H1 (cell line): ENCODE measurements around the gene DYSF. TPM values are rescaled to one million over a fixed set of nuclear protein-coding genes. Genes with fewer than 3 reads are reported as not detected.
"Not testable (repeated sequence)": the region's sequence is repeated elsewhere in the genome, so short reads cannot be mapped to it uniquely, and the experiment has no call there.

Experiments
- CTCF ChIA-PET: fragments of 300-600 bp; sonication (Branson Sonifier 250); formaldehyde crosslinking; loops from one replicate; lab custom pipeline; 2021; ENCODE audit not compliant: partially characterized antibody; lab: Charles Lee
- POLR2A ChIA-PET: fragments of 300-600 bp; sonication (Branson Sonifier 250); formaldehyde crosslinking; loops from one replicate; lab custom pipeline; 2021; ENCODE audit warnings: inconsistent platforms; ENCODE audit not compliant: partially characterized antibody; lab: Charles Lee
- DNase-seq, 2 experiments: peaks; one replicate each; pipeline versions ENCODE4 v3.0.0 to v3.0.0-alpha.2; 2010 to 2022; ENCODE audit warnings: low spot score in 2 of 2, low read depth in 1 of 2, mixed read lengths in 1 of 2
- FAIRE-seq: peaks from 2 replicates; lab custom pipeline; 2011; peaks lifted over from hg19 to GRCh38; lab: Jason Lieb, UNC
- H2AFZ ChIP-seq: 2 replicates; pipeline ENCODE4 v1.8.1; 2012; ENCODE audit warnings: low read length, inconsistent platforms
- H2AK5ac ChIP-seq: 2 replicates; pipeline ENCODE4 v1.6.1; 2013; ENCODE audit warnings: low read depth, low read length
- H2BK120ac ChIP-seq: replicated peaks from 2 replicates; pipeline ENCODE3; 2013; ENCODE audit warnings: low read depth, low read length, inconsistent platforms
- H2BK12ac ChIP-seq: 2 replicates; pipeline ENCODE4 v1.6.1; 2013; ENCODE audit warnings: low read depth, low read length
- H2BK15ac ChIP-seq: 2 replicates; pipeline ENCODE4 v1.6.1; 2013; ENCODE audit warnings: low read length
- H2BK20ac ChIP-seq: 2 replicates; pipeline ENCODE4 v1.6.1; 2013; ENCODE audit warnings: low read length
- H2BK5ac ChIP-seq: 2 replicates; pipeline ENCODE4 v1.6.1; 2013; ENCODE audit warnings: low read depth, low read length
- H3K14ac ChIP-seq: 2 replicates; pipeline ENCODE4 v1.6.1; 2013; ENCODE audit warnings: inconsistent platforms; ENCODE audit not compliant: insufficient read length
- H3K18ac ChIP-seq: 2 replicates; pipeline ENCODE4 v1.6.1; 2013; ENCODE audit warnings: low read length; ENCODE audit errors: extremely low read depth
- H3K23ac ChIP-seq: 2 replicates; pipeline ENCODE4 v1.6.1; 2013; ENCODE audit warnings: inconsistent platforms; ENCODE audit not compliant: insufficient read length
- H3K23me2 ChIP-seq: 2 replicates; pipeline ENCODE4 v1.6.1; 2013; ENCODE audit warnings: low read depth, low read length
- H3K27ac ChIP-seq: 2 replicates; pipeline ENCODE4 v1.6.1; 2011; ENCODE audit warnings: low read depth, low read length, inconsistent platforms
- H3K27me3 ChIP-seq, 4 experiments: replicated peaks in 1 of 4; 1 replicate in 1 of 4; 2 replicates in 3 of 4; pipeline versions ENCODE4 v1.6.1 to v1.8.1; 2011 to 2013; ENCODE audit warnings: low read length in 3 of 4, mild to moderate bottlenecking in 3 of 4, inconsistent platforms in 2 of 4, mixed read lengths in 2 of 4, moderate library complexity in 1 of 4; ENCODE audit not compliant: control insufficient read depth in 3 of 4, insufficient read depth in 3 of 4; ENCODE audit errors: extremely low read depth in 1 of 4
- H3K36me3 ChIP-seq, 4 experiments: 2 replicates each; pipeline versions ENCODE4 v1.6.1 to v1.8.1; 2011 to 2013; ENCODE audit warnings: mild to moderate bottlenecking in 4 of 4, low read length in 3 of 4, moderate library complexity in 2 of 4, control low read depth in 1 of 4, inconsistent platforms in 1 of 4; ENCODE audit not compliant: insufficient read depth in 4 of 4, control insufficient read depth in 2 of 4
- H3K4ac ChIP-seq: replicated peaks from 2 replicates; pipeline ENCODE3; 2013; ENCODE audit warnings: low read length, low read depth, mixed read lengths, inconsistent platforms; ENCODE audit not compliant: insufficient read length
- H3K4me1 ChIP-seq, 4 experiments: replicated peaks in 1 of 4; 1 replicate in 1 of 4; 2 replicates in 3 of 4; pipeline versions ENCODE4 v1.6.1 to v1.8.1; 2011 to 2013; ENCODE audit warnings: low read length in 3 of 4, inconsistent platforms in 2 of 4, mixed read lengths in 1 of 4; ENCODE audit not compliant: insufficient read depth in 4 of 4, control insufficient read depth in 3 of 4
- H3K4me2 ChIP-seq, 2 experiments: 2 replicates each; pipeline versions ENCODE4 v1.6.1 to v1.8.1; 2011 to 2013; ENCODE audit warnings: low read depth in 2 of 2, low read length in 2 of 2, control low read depth in 1 of 2, inconsistent platforms in 1 of 2, mild to moderate bottlenecking in 1 of 2; ENCODE audit not compliant: insufficient read depth in 1 of 2
- H3K4me3 ChIP-seq, 4 experiments: fragments of 200-600, 300-600 bp in 1 of 4; sonication (generic), shearing (Covaris generic), sonication (Bioruptor Twin) in 1 of 4; 2 replicates each; pipeline versions ENCODE4 v1.5.1 to v1.8.1; 2011 to 2016; ENCODE audit warnings: low read length in 4 of 4, low read depth in 3 of 4, control low read depth in 2 of 4, inconsistent platforms in 2 of 4, mild to moderate bottlenecking in 2 of 4, mixed read lengths in 1 of 4, moderate library complexity in 1 of 4; ENCODE audit not compliant: insufficient read depth in 2 of 4; ENCODE audit errors: extremely low read depth in 1 of 4
- H3K56ac ChIP-seq: replicated peaks from 2 replicates; pipeline ENCODE3; 2013; ENCODE audit warnings: low read depth, mild to moderate bottlenecking, mixed read lengths, low read length, inconsistent platforms; ENCODE audit not compliant: insufficient read length
- H3K79me1 ChIP-seq: 2 replicates; pipeline ENCODE4 v1.6.1; 2013; ENCODE audit warnings: low read depth, low read length, control low read depth
- H3K79me2 ChIP-seq, 2 experiments: 2 replicates each; pipeline versions ENCODE4 v1.6.1 to v1.8.1; 2012 to 2013; ENCODE audit warnings: low read length in 2 of 2, mild to moderate bottlenecking in 2 of 2, inconsistent platforms in 1 of 2; ENCODE audit not compliant: insufficient read depth in 2 of 2, control insufficient read depth in 1 of 2
- H3K9ac ChIP-seq, 4 experiments: replicated peaks in 1 of 4; 1 replicate in 1 of 4; 2 replicates in 3 of 4; pipeline versions ENCODE4 v1.6.1 to v1.8.1; 2011 to 2013; ENCODE audit warnings: low read depth in 3 of 4, low read length in 3 of 4, control low read depth in 2 of 4, mild to moderate bottlenecking in 2 of 4, moderate library complexity in 2 of 4, inconsistent platforms in 1 of 4; ENCODE audit errors: extremely low read depth in 1 of 4
- H3K9me3 ChIP-seq, 2 experiments: 2 replicates each; pipeline versions ENCODE4 v1.6.1 to v1.8.1; 2012 to 2013; ENCODE audit warnings: mild to moderate bottlenecking in 2 of 2, moderate library complexity in 2 of 2, control low read depth in 1 of 2, inconsistent platforms in 1 of 2, low read depth in 1 of 2, low read length in 1 of 2, mixed read lengths in 1 of 2; ENCODE audit not compliant: insufficient read depth in 2 of 2
- H4K20me1 ChIP-seq, 2 experiments: replicated peaks in 1 of 2; 2 replicates each; pipeline versions ENCODE3 to v1.8.1; 2011 to 2013; ENCODE audit warnings: inconsistent platforms in 2 of 2, low read length in 2 of 2, mild to moderate bottlenecking in 1 of 2; ENCODE audit not compliant: insufficient read depth in 2 of 2, control insufficient read depth in 1 of 2
- H4K5ac ChIP-seq: 2 replicates; pipeline ENCODE4 v1.6.1; 2013; ENCODE audit warnings: low read length, low read depth, mixed read lengths, inconsistent platforms; ENCODE audit not compliant: insufficient read length
- H4K8ac ChIP-seq: 2 replicates; pipeline ENCODE4 v1.8.0; 2013; ENCODE audit warnings: mild to moderate bottlenecking, moderate library complexity, low read length, inconsistent platforms; ENCODE audit not compliant: insufficient read depth; ENCODE audit errors: extremely low read depth
- H4K91ac ChIP-seq: replicated peaks from 2 replicates; pipeline ENCODE3; 2013; ENCODE audit warnings: low read length, mixed read lengths, inconsistent platforms; ENCODE audit not compliant: insufficient read length
- MAFK ChIP-seq: IDR thresholded peaks from 2 replicates; pipeline ENCODE4 v1.6.1; 2012; ENCODE audit warnings: low read depth, mild to moderate bottlenecking, improper control_type of control experiment, low read length
- WGBS, 2 experiments: shearing (Covaris generic) in 1 of 2; methylation state at CpG; one replicate each; pipeline versions ENCODE4 v1.1.6 to v1.1.7; 2013 to 2015; ENCODE audit warnings: low lambda C conversion rate in 2 of 2, mixed read lengths in 2 of 2, inconsistent platforms in 1 of 2, low coverage in 1 of 2, missing lambda C conversion rate in 1 of 2; ENCODE audit not compliant: insufficient replicate concordance in 2 of 2, insufficient coverage in 1 of 2, insufficient read length in 1 of 2; ENCODE audit errors: extremely low coverage in 1 of 2, missing lambda C conversion rate in 1 of 2; 5-methylcytosine and 5-hydroxymethylcytosine counted together
- polyA plus RNA-seq, 7 experiments: library from polyadenylated mRNA; depleted of rRNA in 3 of 7; stranded (reverse) in 5 of 7; unstranded in 2 of 7; fragments of >200 nt in 5 of 7; fragments of 200-250 nt in 2 of 7; gene quantifications; 1 replicate in 5 of 7; 2 replicates in 1 of 7; 4 replicates in 1 of 7; pipeline versions ENCODE4 v1.2.1 to v1.2.3, GENCODE V29; 2011 to 2013; ENCODE audit warnings: missing spikeins in 2 of 7, mixed read lengths in 2 of 7
- total RNA-seq: library from RNA; stranded (reverse); fragmentation: NEBNext Ultra II Directional; extraction: Animal tissue kit (Norgen Biotek cat#: 25700); gene quantifications from 2 replicates; pipeline ENCODE4 v1.2.1, GENCODE V29; 2021

Gene DYSF
- total and polyA plus RNA-seq, 2 of the 8 experiments (the other 6 are each of a cell fraction or from before 2014, with no cell fraction given) = 5.8 to 7.1 TPM

DNA sequence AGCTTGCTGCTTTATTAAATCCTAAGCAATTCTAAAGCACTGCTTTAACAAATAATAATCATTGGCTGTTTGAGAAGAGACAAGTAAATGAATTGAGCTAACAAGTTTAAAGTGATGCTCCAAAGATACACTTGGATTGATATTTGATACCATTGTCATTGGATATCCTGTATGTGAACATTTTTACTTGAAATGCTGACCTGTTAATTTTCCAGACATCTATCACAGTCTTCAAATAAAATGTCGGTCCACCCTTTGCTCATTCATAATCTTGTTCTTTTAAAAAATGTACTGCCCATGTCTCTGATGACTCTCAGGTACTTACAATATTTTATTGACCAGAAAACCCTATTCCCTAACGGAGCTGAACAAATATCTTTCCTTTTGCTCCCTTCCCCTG lies 202.1 kb downstream of the DYSF start (continued):
- no peak for TF ChIP-seq MAFK
- TF ChIP-seq, all 59 proteins: peak for 0

DNA sequence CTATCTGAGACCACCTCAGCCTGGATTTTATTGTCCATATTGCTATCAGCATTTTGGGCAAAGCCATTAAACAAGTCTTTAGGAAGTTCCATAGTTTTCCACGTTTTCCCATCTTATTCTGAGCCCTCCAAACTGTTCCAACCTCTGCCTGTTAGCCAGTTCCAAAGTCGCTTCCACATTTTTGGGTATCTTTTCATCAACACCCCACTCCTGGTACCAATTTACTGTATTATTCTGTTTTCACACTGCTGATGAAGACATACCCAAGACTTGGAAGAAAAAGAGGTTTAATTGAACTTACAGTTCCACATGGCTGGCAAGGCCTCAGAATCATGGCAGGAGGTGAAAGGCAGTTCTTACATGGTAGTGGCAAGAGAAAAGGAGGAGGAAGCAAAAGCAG lies 204.9 kb downstream of the DYSF start:
- H4K20me1 ChIP-seq, H3K56ac ChIP-seq, H2BK12ac ChIP-seq, H2BK5ac ChIP-seq, H3K9ac ChIP-seq, H2AK5ac ChIP-seq, FAIRE-seq, H3K27me3 ChIP-seq, H2BK20ac ChIP-seq, H3K4me3 ChIP-seq, H3K36me3 ChIP-seq, H3K4me1 ChIP-seq, H4K5ac ChIP-seq, H2AFZ ChIP-seq, H3K14ac ChIP-seq, H3K23ac ChIP-seq, H3K79me2 ChIP-seq, H2BK15ac ChIP-seq, H3K79me1 ChIP-seq, DNase-seq, H4K91ac ChIP-seq, H3K27ac ChIP-seq, CTCF ChIA-PET, H3K23me2 ChIP-seq, H3K4ac ChIP-seq, H4K8ac ChIP-seq, H3K4me2 ChIP-seq, H2BK120ac ChIP-seq, H3K18ac ChIP-seq: not testable (repeated sequence)
- POLR2A ChIA-PET = interaction anchor here (1.2 kb wide), 1 partner anchor 9 kb away, joined by 3 read pairs; no protein-coding TSS in a partner anchor
- 67% methylated on average over 2 of the region's 2 CpGs; no CpG with 5 or more reads in 1 of the 2 experiments for WGBS, 2 experiments
- peaks cover 8 to 16% of the 10 kb centered on the region in 2 experiments; a peak in 2 of 4 replicates for H3K9me3 ChIP-seq
